Stimulated activated CD4-positive, alpha-beta T cell treated with anti-CD3 and anti-CD28 coated beads, Interleukin-15, amount 100 ng/mL, for 48 hours (primary cell): Measurements from ENCODE around the gene VPS52.

Experiments
- DNase-seq, 2 donors: peaks; one replicate each; pipeline ENCODE4 v3.0.0-alpha.2; 2020; ENCODE audit warnings: low read depth in 2 of 2

Gene VPS52, protein sequence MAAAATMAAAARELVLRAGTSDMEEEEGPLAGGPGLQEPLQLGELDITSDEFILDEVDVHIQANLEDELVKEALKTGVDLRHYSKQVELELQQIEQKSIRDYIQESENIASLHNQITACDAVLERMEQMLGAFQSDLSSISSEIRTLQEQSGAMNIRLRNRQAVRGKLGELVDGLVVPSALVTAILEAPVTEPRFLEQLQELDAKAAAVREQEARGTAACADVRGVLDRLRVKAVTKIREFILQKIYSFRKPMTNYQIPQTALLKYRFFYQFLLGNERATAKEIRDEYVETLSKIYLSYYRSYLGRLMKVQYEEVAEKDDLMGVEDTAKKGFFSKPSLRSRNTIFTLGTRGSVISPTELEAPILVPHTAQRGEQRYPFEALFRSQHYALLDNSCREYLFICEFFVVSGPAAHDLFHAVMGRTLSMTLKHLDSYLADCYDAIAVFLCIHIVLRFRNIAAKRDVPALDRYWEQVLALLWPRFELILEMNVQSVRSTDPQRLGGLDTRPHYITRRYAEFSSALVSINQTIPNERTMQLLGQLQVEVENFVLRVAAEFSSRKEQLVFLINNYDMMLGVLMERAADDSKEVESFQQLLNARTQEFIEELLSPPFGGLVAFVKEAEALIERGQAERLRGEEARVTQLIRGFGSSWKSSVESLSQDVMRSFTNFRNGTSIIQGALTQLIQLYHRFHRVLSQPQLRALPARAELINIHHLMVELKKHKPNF

GRCh38 chr6:33271468-33272274, at the start of gene VPS52, which contains the start of gene RPS18:
TSS of gene VPS52 (minus strand) at chr6:33271876. CDS start at chr6:33271675, 201 bp downstream.
TSS of gene RPS18 (plus strand) at chr6:33272075. CDS start at chr6:33272120, 45 bp downstream.
- DNase-seq, result peak; percentile 85 to 90

- no peak for DNase-seq
Measured at GRCh38 chr6:33321227-33321626, 49.6 kb upstream of the VPS52 start.

GRCh38 chr6:33320315-33321181, 48.9 kb upstream of the VPS52 start:
- DNase-seq, result no peak

DNA sequence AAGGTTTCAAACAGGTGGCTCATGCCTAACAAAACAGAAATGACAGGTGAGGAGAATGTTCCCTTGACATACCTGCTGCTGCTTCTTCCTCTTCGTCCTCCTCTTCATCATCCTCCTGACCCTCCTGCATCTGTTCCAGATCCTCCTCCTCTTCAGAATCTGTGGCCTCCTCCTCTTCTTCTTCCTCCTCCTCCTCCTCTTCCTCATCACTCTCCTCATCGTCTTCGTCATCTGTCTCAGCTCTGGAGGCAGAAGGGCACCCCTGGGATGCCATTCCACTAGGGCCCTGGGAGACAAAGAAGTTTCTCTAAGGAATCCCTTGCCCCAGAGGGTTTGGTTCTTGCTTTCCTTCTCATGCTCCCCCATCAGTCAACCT, 48.3 kb upstream of the VPS52 start:
- DNase-seq, result no peak

GRCh38 chr6:33318426-33319073, 46.9 kb upstream of the VPS52 start:
- no peak for DNase-seq

DNA sequence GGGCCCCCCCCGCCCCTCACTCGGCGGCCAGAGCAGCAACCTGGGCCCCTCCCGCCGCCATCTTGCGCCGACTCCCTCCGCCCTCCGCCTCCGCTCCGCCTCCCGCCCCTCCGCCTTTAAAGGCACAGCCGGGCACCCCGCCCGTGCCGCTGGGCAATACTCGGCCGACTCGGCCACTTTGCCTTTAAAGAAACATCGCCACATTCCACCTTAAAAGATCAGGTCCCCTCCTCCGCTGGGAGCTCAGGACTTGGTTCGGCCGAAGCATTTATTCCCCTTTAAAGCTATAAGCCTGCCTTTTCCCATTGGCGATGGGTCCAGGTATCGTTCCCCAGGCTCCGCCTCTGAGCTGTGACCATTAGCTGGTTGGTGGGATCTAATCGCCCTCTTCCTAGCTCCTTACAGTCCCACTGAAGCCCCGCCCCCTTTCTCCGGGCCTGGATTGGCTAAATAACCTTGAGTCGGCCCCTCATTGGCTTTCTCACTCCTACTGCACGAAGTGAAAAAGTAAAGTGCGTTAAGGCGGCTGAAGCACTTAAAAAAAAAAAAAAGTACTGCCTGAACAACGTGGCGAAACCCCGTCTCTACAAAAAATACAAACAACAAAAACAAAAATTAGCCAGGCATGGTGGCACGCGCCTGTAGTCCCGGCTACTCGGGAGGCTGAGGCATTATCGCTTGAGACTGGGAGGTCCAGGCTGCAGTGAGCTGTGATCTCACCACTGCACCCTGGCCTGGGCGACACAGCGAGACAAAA, 46.2 kb upstream of the VPS52 start, which contains the start of gene ZBTB22:
ZBTB22 (minus strand) TSS at position 76 of the 757 bp plus-strand sequence. CDS start 828 bp downstream, outside the sequence.
- peak; percentile 92 to 96 for DNase-seq

- DNase-seq, result no peak
Measured at GRCh38 chr6:33317419-33317668, 45.7 kb upstream of the VPS52 start.

DNA sequence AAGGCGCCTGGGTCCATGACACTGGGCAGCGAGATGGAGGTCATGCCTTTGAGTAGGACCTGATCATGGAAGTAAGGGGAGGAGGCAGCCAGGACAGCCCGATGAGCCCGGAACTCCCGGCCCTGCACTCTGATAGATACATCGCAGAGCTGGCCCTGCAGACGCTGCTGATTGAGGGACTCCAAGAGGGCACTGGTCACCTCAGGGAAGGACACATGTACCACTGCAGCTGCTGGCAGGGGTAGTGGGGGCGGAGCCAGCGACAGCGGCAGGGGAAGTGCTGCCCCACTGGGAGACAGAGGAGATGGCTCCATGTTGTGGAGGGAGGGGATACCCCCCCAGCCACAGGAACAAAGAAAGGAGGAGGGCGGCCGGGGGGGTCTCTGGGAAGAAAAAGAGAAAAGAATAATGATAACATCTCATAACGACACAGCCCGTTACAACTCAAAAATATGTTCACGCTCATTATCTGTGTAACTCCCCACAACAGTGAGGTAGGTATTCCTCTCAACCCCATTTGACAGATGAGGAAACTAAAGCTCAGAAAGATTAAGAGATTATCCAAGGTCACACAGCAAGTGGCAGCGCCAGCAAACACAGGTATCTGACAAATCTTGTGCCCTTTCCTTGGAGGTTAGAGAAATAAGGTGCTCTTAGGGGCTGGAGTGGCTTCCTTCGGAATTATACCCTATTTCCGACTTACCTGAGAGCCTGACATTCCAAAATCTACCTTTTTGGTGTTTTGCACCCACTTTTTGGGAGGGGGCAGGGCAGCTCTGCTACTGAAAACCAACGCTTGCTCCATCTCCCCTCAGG, 45.1 kb upstream of the VPS52 start:
- DNase-seq, result no peak

- DNase-seq, result no peak
Measured at GRCh38 chr6:33315793-33316602, 44.3 kb upstream of the VPS52 start.

GRCh38 chr6:33314943-33315792, 43.5 kb upstream of the VPS52 start:
- DNase-seq, result no peak

DNA sequence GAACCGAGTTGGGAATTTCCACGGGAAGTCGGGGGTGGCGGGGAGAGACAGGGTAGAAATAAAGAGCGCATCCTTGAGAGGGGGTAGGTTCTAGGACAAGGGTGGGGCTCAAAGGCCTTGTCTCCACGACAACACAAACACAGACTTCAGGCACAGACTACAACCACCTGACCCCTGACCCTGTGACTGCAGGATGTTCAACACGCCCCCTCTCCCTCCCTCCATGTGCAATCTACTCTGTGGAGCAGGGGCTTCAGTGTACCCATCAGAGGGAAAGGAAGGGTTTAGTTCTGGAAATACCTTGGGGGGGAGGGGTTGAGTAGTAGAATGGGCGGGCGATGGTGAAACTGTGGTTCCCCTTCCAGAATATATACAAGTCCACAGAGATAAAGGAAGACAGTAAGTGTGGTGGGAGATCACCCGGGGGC, 42.9 kb upstream of the VPS52 start:
- DNase-seq, result peak in 1 of 2 donors; percentile 46

- DNase-seq, result peak; percentile 70 to 76
Measured at GRCh38 chr6:33313709-33314514, 42.2 kb upstream of the VPS52 start, which contains the start of gene TAPBP. TSS of gene TAPBP (minus strand) at chr6:33314078. CDS start at chr6:33314041, 37 bp downstream.

GRCh38 chr6:33313105-33313708, 41.5 kb upstream of the VPS52 start:
- no peak for DNase-seq

GRCh38 chr6:33312361-33313104, 40.9 kb upstream of the VPS52 start:
- peak; percentile 63 to 77 for DNase-seq

GRCh38 chr6:33306356-33306755, 34.7 kb upstream of the VPS52 start:
- no peak for DNase-seq
